Tracheal epithelial cell (primary cell): Measurements from ENCODE around the gene ALPL. TPM values are rescaled to one million over a fixed set of nuclear protein-coding genes. Genes with fewer than 3 reads are reported as not detected.

Source experiments
- total RNA-seq: library from RNA; depleted of rRNA; stranded (reverse); fragments of >200 nt; gene quantifications from 2 replicates; pipeline ENCODE4 v1.2.1, GENCODE V29; 2014

Gene ALPL
- not detected in 2 replicates for total RNA-seq

DNA sequence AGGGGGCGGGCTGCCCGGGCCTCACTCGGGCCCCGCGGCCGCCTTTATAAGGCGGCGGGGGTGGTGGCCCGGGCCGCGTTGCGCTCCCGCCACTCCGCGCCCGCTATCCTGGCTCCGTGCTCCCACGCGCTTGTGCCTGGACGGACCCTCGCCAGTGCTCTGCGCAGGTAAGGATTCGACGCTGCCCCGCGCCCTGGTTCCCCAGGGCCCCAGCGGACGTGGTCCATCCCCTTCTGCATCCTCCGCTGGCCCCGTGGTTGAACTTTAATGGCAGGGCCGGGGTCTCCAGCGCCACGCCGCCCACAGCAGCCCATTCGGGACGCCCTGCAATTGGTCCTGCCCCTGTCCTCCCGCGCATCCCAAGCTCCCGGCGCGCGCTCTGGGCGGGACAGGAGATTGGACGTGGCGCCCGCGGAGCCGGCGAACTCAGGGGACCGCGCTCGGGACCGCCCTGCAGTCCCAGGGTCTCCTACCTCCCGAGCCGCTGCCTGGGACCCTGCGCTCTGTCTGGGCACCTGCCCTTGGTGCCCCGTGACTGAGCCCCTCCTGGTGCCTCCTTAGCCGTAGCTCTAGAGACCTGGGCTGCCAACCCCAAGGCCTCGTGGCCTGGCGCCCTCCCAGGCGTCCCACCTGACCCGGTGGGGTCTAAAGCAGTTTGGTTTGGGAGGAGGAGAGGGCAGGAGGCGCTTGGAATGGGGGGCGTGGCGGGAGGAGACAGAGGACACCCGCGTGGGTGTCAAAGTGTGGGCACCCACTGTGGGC, at the start of gene ALPL:
Gene ALPL, plus strand, starts transcription at position 73 of the 762 bp plus-strand sequence. CDS start 44,659 bp downstream, outside the sequence.

Other genes with a start within 250 kb of the ALPL start
- gene ECE1, start 219.0 kb upstream of the ALPL start, total RNA-seq: 42.8 and 80.7 TPM in 2 replicates
- 9.6 and 11.6 TPM in 2 replicates for gene NBPF3, start 69.3 kb upstream of the ALPL start, total RNA-seq
- 1.2 and 1.5 TPM in 2 replicates for gene RAP1GAP, start 159.9 kb downstream of the ALPL start, total RNA-seq